Cardiac fibroblast (primary cell): ENCODE measurements around the gene CD2BP2.
"Not testable (repeated sequence)": the region's sequence is repeated elsewhere in the genome, so short reads cannot be mapped to it uniquely, and the experiment has no call there.

ENCODE experiments used
- DNase-seq, 2 donors: peaks; one replicate each; pipeline versions ENCODE4 v3.0.0 to v3.0.0-alpha.2; 2010; ENCODE audit warnings: low read depth in 2 of 2
- H3K4me3 ChIP-seq, 2 donors: replicated peaks in 1 of 2; 1 replicate in 1 of 2; 2 replicates in 1 of 2; pipeline ENCODE4 v1.5.1; 2011; ENCODE audit warnings: low read depth in 2 of 2, low read length in 2 of 2, mild to moderate bottlenecking in 2 of 2, moderate library complexity in 1 of 2
- TF ChIP-seq, protein P1 (sequence below): IDR thresholded peaks from one replicate; pipeline ENCODE4 v1.5.1; 2011; ENCODE audit warnings: low read depth, mild to moderate bottlenecking, low read length, inconsistent platforms

Gene CD2BP2

DNA sequence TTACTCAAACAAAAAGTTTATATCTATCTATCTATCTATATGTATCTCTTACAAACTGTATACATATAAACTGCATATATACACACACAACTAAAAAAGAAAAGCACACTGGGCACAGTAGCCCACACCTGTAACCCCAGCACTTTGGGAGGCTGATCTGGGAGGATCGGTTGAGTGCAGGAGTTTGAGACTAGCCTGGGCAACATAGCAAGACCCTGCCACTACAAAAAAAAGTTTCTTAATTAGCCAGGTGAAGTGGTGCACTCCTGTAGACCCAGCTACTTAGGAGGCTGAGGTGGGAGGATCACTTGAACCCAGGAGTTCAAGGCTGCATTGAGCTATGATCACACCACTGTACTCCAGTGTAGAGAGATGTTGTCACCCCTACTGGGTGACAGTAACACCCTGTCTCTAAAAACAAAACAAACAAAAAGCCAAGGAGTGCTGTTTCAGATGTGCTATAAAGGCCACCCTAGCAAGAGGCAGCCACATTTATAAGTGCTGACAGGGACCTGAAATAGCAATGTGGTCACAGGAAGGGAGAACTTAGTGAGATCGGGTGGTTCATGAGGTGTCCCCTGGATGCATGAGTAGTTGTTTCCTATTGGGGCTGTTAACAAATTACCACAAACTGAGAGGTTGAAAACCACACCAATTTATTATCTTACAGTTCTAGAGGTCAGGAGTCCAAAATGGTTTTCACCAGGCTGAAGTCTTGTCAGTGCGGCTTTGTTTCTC lies 4.8 kb downstream of the CD2BP2 start:
- no peak for DNase-seq
- TF ChIP-seq, protein P1, sequence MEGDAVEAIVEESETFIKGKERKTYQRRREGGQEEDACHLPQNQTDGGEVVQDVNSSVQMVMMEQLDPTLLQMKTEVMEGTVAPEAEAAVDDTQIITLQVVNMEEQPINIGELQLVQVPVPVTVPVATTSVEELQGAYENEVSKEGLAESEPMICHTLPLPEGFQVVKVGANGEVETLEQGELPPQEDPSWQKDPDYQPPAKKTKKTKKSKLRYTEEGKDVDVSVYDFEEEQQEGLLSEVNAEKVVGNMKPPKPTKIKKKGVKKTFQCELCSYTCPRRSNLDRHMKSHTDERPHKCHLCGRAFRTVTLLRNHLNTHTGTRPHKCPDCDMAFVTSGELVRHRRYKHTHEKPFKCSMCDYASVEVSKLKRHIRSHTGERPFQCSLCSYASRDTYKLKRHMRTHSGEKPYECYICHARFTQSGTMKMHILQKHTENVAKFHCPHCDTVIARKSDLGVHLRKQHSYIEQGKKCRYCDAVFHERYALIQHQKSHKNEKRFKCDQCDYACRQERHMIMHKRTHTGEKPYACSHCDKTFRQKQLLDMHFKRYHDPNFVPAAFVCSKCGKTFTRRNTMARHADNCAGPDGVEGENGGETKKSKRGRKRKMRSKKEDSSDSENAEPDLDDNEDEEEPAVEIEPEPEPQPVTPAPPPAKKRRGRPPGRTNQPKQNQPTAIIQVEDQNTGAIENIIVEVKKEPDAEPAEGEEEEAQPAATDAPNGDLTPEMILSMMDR, result no peak

DNA sequence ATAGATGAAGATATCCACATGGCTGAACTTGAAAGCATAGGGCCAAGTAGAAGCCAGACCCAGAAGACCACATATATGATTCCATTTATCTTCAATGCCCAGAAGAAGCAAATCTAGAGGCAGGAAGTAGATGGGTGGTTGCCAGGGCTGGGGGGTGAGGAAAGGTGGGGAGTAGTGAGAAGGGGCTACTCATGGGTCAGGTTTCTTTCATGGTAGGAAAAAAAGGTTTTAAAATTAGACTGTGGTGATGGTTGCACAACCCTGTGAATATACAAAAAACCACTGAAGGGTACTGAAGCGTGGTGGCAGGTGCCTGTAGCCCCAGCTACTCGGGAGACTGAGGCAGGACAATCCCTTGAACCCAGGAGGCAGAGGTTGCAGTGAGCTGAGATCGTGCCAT lies 5.4 kb downstream of the CD2BP2 start:
- no peak overlapping the region for H3K4me3 ChIP-seq
- DNase-seq, result no peak
- TF ChIP-seq, protein P1, result no peak

More for the DNA sequence above, 4.8 kb downstream of the CD2BP2 start:
- no peak overlapping the region for H3K4me3 ChIP-seq

GRCh38 chr16:30348929-30349328 lies 6.2 kb downstream of the CD2BP2 start:
- no peak overlapping the region for H3K4me3 ChIP-seq
- TF ChIP-seq, protein P1, result no peak
- DNase-seq, result no peak

DNA sequence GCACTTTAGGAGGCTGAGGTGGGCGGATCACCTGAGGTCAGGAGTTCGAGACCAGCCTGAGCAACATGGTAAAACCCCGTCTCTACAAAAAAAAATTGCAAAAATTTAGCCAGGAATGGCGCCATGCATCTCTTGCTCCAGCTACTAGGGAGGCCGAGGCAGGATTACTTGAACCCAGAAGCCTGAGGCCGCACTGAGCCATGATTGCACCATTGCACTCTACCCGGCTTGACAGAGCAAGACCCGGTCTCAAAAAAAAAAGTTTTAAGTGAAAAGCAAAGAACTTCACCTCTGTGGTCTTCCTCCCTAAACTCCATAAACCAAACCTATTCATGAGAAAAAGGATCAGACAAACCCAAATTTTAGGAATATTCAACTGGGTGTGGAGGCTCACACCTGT lies 7.0 kb downstream of the CD2BP2 start:
- TF ChIP-seq, protein P1, result no peak
- no peak overlapping the region for H3K4me3 ChIP-seq
- DNase-seq, result no peak

DNA sequence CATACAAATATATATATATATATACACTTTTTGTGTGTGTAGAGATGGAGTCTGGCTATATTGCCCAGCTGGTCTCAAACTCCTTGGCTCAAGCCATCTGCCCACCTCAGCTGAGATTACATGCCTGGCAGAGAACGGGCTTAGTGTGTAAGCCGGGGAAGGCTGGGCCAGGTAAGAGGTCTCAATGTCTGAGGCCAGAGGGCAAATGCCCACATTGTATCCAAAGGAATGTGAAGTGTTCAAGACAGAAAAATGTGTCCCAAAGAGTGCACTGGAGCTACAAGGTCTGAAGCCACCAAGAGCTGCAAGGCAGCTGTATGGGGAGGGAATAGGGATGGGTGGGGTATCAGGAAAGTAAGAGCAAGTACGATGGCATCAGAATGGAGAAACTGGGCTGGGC lies 8.8 kb downstream of the CD2BP2 start:
- no peak overlapping the region for H3K4me3 ChIP-seq
- DNase-seq, result no peak
- TF ChIP-seq, protein P1, result no peak

- DNase-seq, H3K4me3 ChIP-seq: not testable (repeated sequence)
Observed at GRCh38 chr16:30343491-30343820, 11.7 kb downstream of the CD2BP2 start.

DNA sequence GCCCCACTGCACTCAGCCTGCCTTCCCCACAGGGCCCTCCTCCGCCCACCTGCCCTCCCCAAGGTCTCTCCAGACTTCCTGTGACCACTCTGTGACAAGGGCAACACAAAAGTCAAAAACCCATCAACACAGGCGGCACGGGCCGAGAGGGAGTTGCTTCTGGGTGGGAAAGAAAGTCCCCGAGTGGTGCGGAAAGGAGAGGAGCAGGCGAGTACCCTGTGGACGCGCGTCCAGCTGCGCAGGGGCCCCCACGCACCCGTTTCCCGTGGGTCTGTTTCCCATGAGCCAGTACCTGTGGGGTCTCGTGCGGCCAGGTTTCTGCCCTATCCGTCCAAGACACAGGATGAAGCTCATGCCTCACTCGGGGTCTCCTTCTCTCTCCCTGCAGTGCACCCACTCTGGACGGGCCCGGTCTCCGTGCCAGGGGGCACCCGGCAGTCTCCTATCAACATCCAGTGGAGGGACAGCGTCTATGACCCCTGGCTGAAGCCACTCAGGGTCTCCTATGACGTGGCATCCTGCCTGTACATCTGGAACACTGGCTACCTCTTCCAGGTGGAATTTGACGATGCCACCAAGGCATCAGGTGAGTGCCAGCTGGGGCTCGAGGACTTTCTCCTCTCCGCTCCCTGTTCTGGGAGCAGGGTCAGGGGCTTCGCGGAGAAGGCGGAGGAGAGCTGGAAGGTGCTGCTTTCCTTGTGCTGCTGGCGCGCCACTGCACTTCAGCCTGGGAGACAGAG lies 12.2 kb downstream of the CD2BP2 start:
- TF ChIP-seq, protein P1, result no peak
- H3K4me3 ChIP-seq, result no peak overlapping the region
- no peak for DNase-seq
